GM10266 (cell line): ENCODE results near the gene KCTD14.
"Not testable (repeated sequence)": the region's sequence is repeated elsewhere in the genome, so short reads cannot be mapped to it uniquely, and the experiment has no call there.

Experiments
- DNase-seq: peaks from one replicate; pipeline ENCODE4 v3.0.0; 2012; ENCODE audit errors: extremely low spot score
- CTCF ChIP-seq: IDR thresholded peaks from 2 replicates; pipeline ENCODE4 v1.5.1; 2012; ENCODE audit warnings: mild to moderate bottlenecking, low read depth; ENCODE audit not compliant: control insufficient read depth, insufficient read depth; ENCODE audit errors: missing control alignments

Gene KCTD14

GRCh38 chr11:78020246-78020645 is 2.8 kb downstream of the KCTD14 start:
- no peak for DNase-seq
- TF ChIP-seq CTCF = no peak

GRCh38 chr11:78019808-78020207 is 3.3 kb downstream of the KCTD14 start:
- TF ChIP-seq CTCF = no peak
- DNase-seq = no peak

- no peak for TF ChIP-seq CTCF
Observed at GRCh38 chr11:78015878-78016277, 7.2 kb downstream of the KCTD14 start.

GRCh38 chr11:78014937-78015520 is 8.0 kb downstream of the KCTD14 start:
- DNase-seq = not testable (repeated sequence)

More at GRCh38 chr11:78015878-78016277, 7.2 kb downstream of the KCTD14 start:
- no peak for DNase-seq

GRCh38 chr11:78011301-78011700 is 11.8 kb downstream of the KCTD14 start:
- no peak for DNase-seq
- no peak for TF ChIP-seq CTCF

- no peak for DNase-seq
- no peak for TF ChIP-seq CTCF
Observed at GRCh38 chr11:78010755-78011154, 12.3 kb downstream of the KCTD14 start.

GRCh38 chr11:78010304-78010703 is 12.8 kb downstream of the KCTD14 start:
- TF ChIP-seq CTCF = no peak
- no peak for DNase-seq

- TF ChIP-seq CTCF = no peak
- no peak for DNase-seq
Observed at GRCh38 chr11:78009062-78009461, 14.0 kb downstream of the KCTD14 start.
